HepG2 (cell line): ENCODE measurements around the gene RTBDN. TPM values are rescaled to one million over a fixed set of nuclear protein-coding genes. Genes with fewer than 3 reads are reported as not detected.

ENCODE experiments used
- ARHGAP35 ChIP-seq: sonication (generic); formaldehyde crosslinking; IDR thresholded peaks from 2 replicates; pipeline ENCODE4 v1.9.0; 2022; ENCODE audit warnings: mild to moderate bottlenecking, inconsistent platforms, moderate library complexity, missing genetic modification reagents, borderline replicate concordance
- ATF7-NPFF ChIP-seq: sonication (generic); formaldehyde crosslinking; IDR thresholded peaks from 2 replicates; pipeline ENCODE4 v1.8.1; 2023; ENCODE audit warnings: mild to moderate bottlenecking, low read depth, missing genetic modification reagents, moderate library complexity
- CBX5 ChIP-seq: sonication (generic); formaldehyde crosslinking; IDR thresholded peaks from 2 replicates; pipeline ENCODE4 v1.4.0; 2020; ENCODE audit warnings: missing genetic modification reagents, borderline replicate concordance
- CERS6 ChIP-seq: sonication (generic); formaldehyde crosslinking; IDR thresholded peaks from 2 replicates; pipeline ENCODE4 v1.5.0; 2020; ENCODE audit warnings: missing genetic modification reagents
- GFI1 ChIP-seq: sonication (generic); formaldehyde crosslinking; IDR thresholded peaks from 2 replicates; pipeline ENCODE4 v1.5.0; 2020; ENCODE audit warnings: missing genetic modification reagents, mild to moderate bottlenecking, borderline replicate concordance
- GLMP ChIP-seq: sonication (generic); formaldehyde crosslinking; IDR thresholded peaks from 2 replicates; pipeline ENCODE4 v1.9.0; 2021; ENCODE audit warnings: missing genetic modification reagents, mild to moderate bottlenecking, borderline replicate concordance
- HNRNPK ChIP-seq: fragments of 200-400 bp; formaldehyde crosslinking; IDR thresholded peaks from 2 replicates; pipeline ENCODE4 v1.6.1; 2018; ENCODE audit warnings: low read length, low read depth, moderate library complexity, mild to moderate bottlenecking; ENCODE audit not compliant: poor library complexity, severe bottlenecking
- IRF1 ChIP-seq: sonication (generic); formaldehyde crosslinking; IDR thresholded peaks from 2 replicates; pipeline ENCODE4 v1.4.0; 2020; ENCODE audit warnings: low read depth, mild to moderate bottlenecking, missing genetic modification reagents
- MTERF4 ChIP-seq: sonication (generic); formaldehyde crosslinking; IDR thresholded peaks from 2 replicates; pipeline ENCODE4 v1.8.0; 2023; ENCODE audit warnings: mild to moderate bottlenecking, missing genetic modification reagents
- POLR2A ChIP-seq, 2 experiments: IDR thresholded peaks; 2 replicates each; pipeline ENCODE4 v1.6.1; 2011; ENCODE audit warnings: low read depth in 2 of 2, low read length in 2 of 2, mild to moderate bottlenecking in 1 of 2, moderate library complexity in 1 of 2; ENCODE audit not compliant: insufficient read depth in 1 of 2
- ZBTB40 ChIP-seq, 2 experiments: fragments of 450-650 bp in 1 of 2; sonication (generic) in 1 of 2; formaldehyde crosslinking in 1 of 2; IDR thresholded peaks; 2 replicates each; pipeline versions ENCODE4 v1.6.1 to v1.8.0; 2016 to 2022; ENCODE audit warnings: antibody characterized with exemption in 1 of 2, mild to moderate bottlenecking in 1 of 2, missing genetic modification reagents in 1 of 2
- ZNF331 ChIP-seq: sonication (generic); formaldehyde crosslinking; IDR thresholded peaks from 2 replicates; pipeline ENCODE4 v1.4.0; 2020; ENCODE audit warnings: missing genetic modification reagents
- ZNF598 ChIP-seq: sonication (generic); formaldehyde crosslinking; IDR thresholded peaks from 2 replicates; pipeline ENCODE4 v1.5.1; 2020; ENCODE audit warnings: mild to moderate bottlenecking, missing genetic modification reagents, borderline replicate concordance
- polyA plus RNA-seq, 8 experiments: library from polyadenylated mRNA; depleted of rRNA in 3 of 8; stranded (reverse) in 7 of 8; unstranded in 1 of 8; fragments of >200 nt; fragmentation: Illumina TruSeq in 4 of 8; extraction: Trizol in 4 of 8; gene quantifications; 2 replicates each; pipeline versions ENCODE4 v1.2.1 to v1.2.3, GENCODE V29; 2011 to 2016; ENCODE audit warnings: low read depth in 4 of 8, missing spikeins in 1 of 8, mixed read lengths in 1 of 8; ENCODE audit not compliant: insufficient read depth in 1 of 8
- total RNA-seq, 5 experiments: library from RNA; depleted of rRNA; stranded (reverse); fragments of >200 nt; fragmentation: Illumina TruSeq; extraction: Trizol; gene quantifications; 2 replicates each; pipeline ENCODE4 v1.2.3, GENCODE V29; 2016; ENCODE audit warnings: low read depth in 1 of 5

The RTBDN gene
- total and polyA plus RNA-seq, 2 of the 13 experiments (the other 11 are each of a cell fraction or from before 2014, with no cell fraction given) = 0.27 to 0.48 TPM

GRCh38 chr19:12796146-12797071 lies 38.0 kb downstream of the RTBDN start (continued):
- TF ChIP-seq ZNF331 (CRISPR knock-in tag) = peak; percentile 54; the same call in 1 of the 2 replicates
- no peak for TF ChIP-seq HNRNPK
- no peak for TF ChIP-seq ATF7-NPFF
- no peak for TF ChIP-seq GLMP (CRISPR knock-in tag)
- 0 out of 2 replicates have a peak, but pooled peaks have one; percentile 29 for TF ChIP-seq ARHGAP35
- no peak for TF ChIP-seq IRF1 (CRISPR knock-in tag)
- peak; percentile 80; the same call in 1 of the 2 replicates for TF ChIP-seq CBX5 (CRISPR knock-in tag)
- no peak for TF ChIP-seq CERS6
- no peak for TF ChIP-seq ZBTB40 (IDR thresholded peaks at IDR 0.05)
- TF ChIP-seq ZBTB40 (CRISPR knock-in tag; IDR thresholded peaks at IDR 0.05) = no peak
- 0 out of 4 replicates have a peak, but pooled peaks have one; percentile 22 to 48 for TF ChIP-seq POLR2A (IDR thresholded peaks at IDR 0.05; ENCODE audit: insufficient read depth in 1 of 2, low read depth in 2 of 2, low read length in 2 of 2)
- no peak for TF ChIP-seq ZNF598 (CRISPR knock-in tag)
- TF ChIP-seq GFI1 = 0 out of 2 replicates have a peak, but pooled peaks have one; percentile 56
- peak; percentile 60; the same call in 1 of the 2 replicates for TF ChIP-seq MTERF4 (CRISPR knock-in tag)
